ENCODE data around the gene PGLYRP1. TPM values are rescaled to one million over a fixed set of nuclear protein-coding genes. Genes with fewer than 3 reads are reported as not detected.

The PGLYRP1 gene
- total RNA-seq, 4 donors from 2014 or later: not detected

DNA sequence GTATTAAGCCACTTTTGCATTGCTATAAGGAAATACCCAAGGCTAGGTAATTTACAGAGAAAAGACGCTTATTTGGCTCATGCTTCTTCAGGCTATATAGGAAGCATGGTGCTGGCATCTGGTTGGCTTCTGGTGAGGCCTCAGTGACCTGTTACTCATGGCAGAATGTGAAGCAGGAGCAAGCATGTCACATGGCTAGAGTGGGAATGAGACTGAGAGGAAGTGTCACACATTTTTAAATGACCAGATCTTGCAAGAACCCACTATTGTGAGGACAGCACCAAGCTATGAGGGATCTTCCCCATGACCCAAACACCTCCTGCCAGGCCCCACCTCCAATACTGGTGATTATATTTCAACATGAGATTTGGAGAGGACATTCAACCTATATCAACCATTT lies 43.6 kb upstream of the PGLYRP1 start:
- Histone ChIP-seq H3K4me3 (no peak overlapping the region), H3K9me3 (no peaks in the 10 kb centered on the region), H3K27me3 (peaks cover 13% of the 10 kb centered on the region), H3K36me3 (no peaks in the 10 kb centered on the region), H3K4me1 (no peaks in the 10 kb centered on the region), H3K27ac (no peak overlapping the region)
- intact Hi-C loops (cut with DNase I; ENCODE audit: low total_unique reads) (no loop called here), in situ Hi-C loops (cut with MboI; ENCODE audit: low pct_ligation_motif_present in 1 of 4, low pct_unique_long_range_greater_than_20kb in 1 of 4, low sequenced_read_pairs in 3 of 4) (no loop called here)
- DNase-seq: no peak
- WGBS, 2 donors (ENCODE audit: low coverage in 1 of 2): 43 to 86% methylated on average over 1 of the region's 1 CpG
- TF ChIP-seq POLR2A (IDR thresholded peaks at IDR 0.05) (no peak), POLR2AphosphoS5 (IDR thresholded peaks at IDR 0.05) (no peak)

DNA sequence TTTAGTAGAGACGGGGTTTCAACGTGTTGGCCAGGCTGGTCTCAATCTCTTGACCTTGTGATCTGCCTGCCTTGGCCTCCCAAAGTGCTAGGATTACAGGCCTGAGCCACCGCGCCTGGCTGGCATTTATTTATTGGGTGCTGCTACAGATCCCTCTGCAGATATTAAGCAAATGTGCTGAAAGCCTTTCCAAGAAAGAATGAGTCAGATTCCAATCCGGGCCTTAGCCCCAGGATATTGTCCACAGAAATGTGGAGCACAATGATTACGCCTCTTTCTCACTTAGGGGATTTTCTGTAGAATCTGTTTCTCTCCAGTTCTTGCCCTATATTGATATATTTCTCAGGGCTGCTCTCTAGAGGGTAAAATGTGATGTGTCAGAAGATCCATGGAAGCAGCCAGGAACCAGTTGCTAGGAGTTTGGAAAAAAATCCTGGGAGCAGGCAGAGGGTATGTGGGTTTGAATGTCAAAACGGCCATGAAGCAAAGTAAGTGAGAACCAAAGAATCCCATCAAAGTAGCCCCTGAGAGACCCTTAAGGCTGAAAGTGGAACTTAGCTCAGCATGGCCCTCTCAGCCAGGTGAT lies 42.7 kb upstream of the PGLYRP1 start:
- Histone ChIP-seq H3K36me3 (no peaks in the 10 kb centered on the region), H3K4me1 (no peaks in the 10 kb centered on the region), H3K27ac (no peak overlapping the region), H3K27me3 (peaks cover 10% of the 10 kb centered on the region), H3K4me3 (no peak overlapping the region), H3K9me3 (no peaks in the 10 kb centered on the region)
- DNase-seq: no peak
- intact Hi-C loops (cut with DNase I; ENCODE audit: low total_unique reads): no loop called here
- 65 to 74% methylated on average over 2 to 7 of the region's 7 CpGs for WGBS, 2 donors (ENCODE audit: low coverage in 1 of 2)
- TF ChIP-seq, protein P1, sequence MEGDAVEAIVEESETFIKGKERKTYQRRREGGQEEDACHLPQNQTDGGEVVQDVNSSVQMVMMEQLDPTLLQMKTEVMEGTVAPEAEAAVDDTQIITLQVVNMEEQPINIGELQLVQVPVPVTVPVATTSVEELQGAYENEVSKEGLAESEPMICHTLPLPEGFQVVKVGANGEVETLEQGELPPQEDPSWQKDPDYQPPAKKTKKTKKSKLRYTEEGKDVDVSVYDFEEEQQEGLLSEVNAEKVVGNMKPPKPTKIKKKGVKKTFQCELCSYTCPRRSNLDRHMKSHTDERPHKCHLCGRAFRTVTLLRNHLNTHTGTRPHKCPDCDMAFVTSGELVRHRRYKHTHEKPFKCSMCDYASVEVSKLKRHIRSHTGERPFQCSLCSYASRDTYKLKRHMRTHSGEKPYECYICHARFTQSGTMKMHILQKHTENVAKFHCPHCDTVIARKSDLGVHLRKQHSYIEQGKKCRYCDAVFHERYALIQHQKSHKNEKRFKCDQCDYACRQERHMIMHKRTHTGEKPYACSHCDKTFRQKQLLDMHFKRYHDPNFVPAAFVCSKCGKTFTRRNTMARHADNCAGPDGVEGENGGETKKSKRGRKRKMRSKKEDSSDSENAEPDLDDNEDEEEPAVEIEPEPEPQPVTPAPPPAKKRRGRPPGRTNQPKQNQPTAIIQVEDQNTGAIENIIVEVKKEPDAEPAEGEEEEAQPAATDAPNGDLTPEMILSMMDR (IDR thresholded peaks at IDR 0.05): no peak
- no peak for TF ChIP-seq POLR2A (IDR thresholded peaks at IDR 0.05)
- TF ChIP-seq POLR2AphosphoS5 (IDR thresholded peaks at IDR 0.05): no peak
- TF ChIP-seq EP300 (IDR thresholded peaks at IDR 0.05; ENCODE audit: low read depth): no peak
- in situ Hi-C loops (cut with MboI; ENCODE audit: low pct_ligation_motif_present in 1 of 4, low pct_unique_long_range_greater_than_20kb in 1 of 4, low sequenced_read_pairs in 3 of 4): no loop called here

DNA sequence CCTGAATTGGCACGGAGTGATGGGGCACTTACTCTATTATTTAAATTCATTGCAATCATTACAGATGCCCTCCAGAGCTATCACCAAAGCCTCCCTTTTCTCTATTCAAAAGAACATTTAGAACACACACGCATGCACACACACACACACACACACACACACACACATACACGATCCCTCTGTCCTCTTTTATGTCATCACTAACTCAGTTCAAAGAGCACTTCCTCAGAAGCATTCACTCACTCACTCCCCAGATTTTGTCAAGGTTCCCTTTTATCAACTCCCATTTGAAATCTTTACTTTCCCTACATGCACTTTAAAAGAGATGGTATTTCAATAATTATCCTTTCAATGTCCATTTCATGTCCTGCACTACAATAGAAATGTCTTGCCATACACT lies 40.3 kb upstream of the PGLYRP1 start:
- no peak overlapping the region for H3K27ac ChIP-seq
- peaks cover 23% of the 10 kb centered on the region for H3K27me3 ChIP-seq
- TF ChIP-seq POLR2A (IDR thresholded peaks at IDR 0.05): no peak
- TF ChIP-seq, protein P1 (IDR thresholded peaks at IDR 0.05): no peak
- in situ Hi-C loops (cut with MboI; ENCODE audit: low pct_ligation_motif_present in 1 of 4, low pct_unique_long_range_greater_than_20kb in 1 of 4, low sequenced_read_pairs in 3 of 4): no loop called here
- no peak for DNase-seq
- WGBS, 2 donors (ENCODE audit: low coverage in 1 of 2): 72 to 73% methylated on average over 2 to 3 of the region's 3 CpGs
- peaks cover 0 to 5% of the 10 kb centered on the region in 2 donors for H3K9me3 ChIP-seq
- no peaks in the 10 kb centered on the region for H3K4me1 ChIP-seq
- intact Hi-C loops (cut with DNase I; ENCODE audit: low total_unique reads): no loop called here
- H3K36me3 ChIP-seq: no peaks in the 10 kb centered on the region
- H3K4me3 ChIP-seq: no peak overlapping the region

- DNase-seq: no peak
- peaks cover 42% of the 10 kb centered on the region for H3K27me3 ChIP-seq
- H3K9me3 ChIP-seq: peaks cover 0 to 5% of the 10 kb centered on the region in 2 donors
- H3K27ac ChIP-seq: no peak overlapping the region
- in situ Hi-C loops (cut with MboI; ENCODE audit: low pct_ligation_motif_present in 1 of 4, low pct_unique_long_range_greater_than_20kb in 1 of 4, low sequenced_read_pairs in 3 of 4) (no loop called here), intact Hi-C loops (cut with DNase I; ENCODE audit: low total_unique reads) (no loop called here)
- H3K36me3 ChIP-seq: no peaks in the 10 kb centered on the region
- H3K4me1 ChIP-seq: no peaks in the 10 kb centered on the region
- no peak for TF ChIP-seq POLR2AphosphoS5 (IDR thresholded peaks at IDR 0.05)
- TF ChIP-seq, protein P1 (IDR thresholded peaks at IDR 0.05): no peak
- no peak for TF ChIP-seq EP300 (IDR thresholded peaks at IDR 0.05; ENCODE audit: low read depth)
- no peak for TF ChIP-seq POLR2A (IDR thresholded peaks at IDR 0.05)
- no peak overlapping the region for H3K4me3 ChIP-seq
- WGBS, 2 donors (ENCODE audit: low coverage in 1 of 2): 93 to 100% methylated on average over 2 of the region's 2 CpGs
Observed at GRCh38 chr19:46060012-46060411, 37.2 kb upstream of the PGLYRP1 start.

DNA sequence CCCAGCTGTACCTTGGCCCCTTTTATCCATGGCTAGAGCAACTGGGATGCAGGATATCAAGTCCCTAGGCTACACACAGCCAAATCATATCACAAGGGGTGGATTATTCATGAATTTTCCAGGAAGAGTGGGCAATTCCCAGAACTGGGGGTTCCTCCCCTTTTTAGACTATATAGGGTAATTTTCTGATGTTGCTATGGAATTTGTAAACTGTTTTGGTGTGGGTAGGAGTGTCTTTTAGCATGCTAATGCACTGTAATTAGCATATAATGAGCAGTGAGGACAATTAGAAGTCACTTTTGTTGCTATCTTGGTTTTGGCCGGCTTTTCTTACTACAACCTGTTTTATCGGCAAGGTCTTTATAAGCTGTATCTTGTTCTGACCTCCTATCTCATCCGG lies 35.9 kb upstream of the PGLYRP1 start:
- Histone ChIP-seq H3K9me3 (peaks cover 0 to 5% of the 10 kb centered on the region in 2 donors), H3K27ac (no peak overlapping the region), H3K4me1 (no peaks in the 10 kb centered on the region), H3K27me3 (peaks cover 48% of the 10 kb centered on the region), H3K4me3 (no peak overlapping the region), H3K36me3 (no peaks in the 10 kb centered on the region)
- in situ Hi-C loops (cut with MboI; ENCODE audit: low pct_ligation_motif_present in 1 of 4, low pct_unique_long_range_greater_than_20kb in 1 of 4, low sequenced_read_pairs in 3 of 4): no loop called here
- intact Hi-C loops (cut with DNase I; ENCODE audit: low total_unique reads): no loop called here
- DNase-seq: no peak
- 95% methylated on average over 3 of the region's 3 CpGs for WGBS, 2 donors (ENCODE audit: low coverage in 1 of 2)
- TF ChIP-seq, protein P1 (IDR thresholded peaks at IDR 0.05): no peak

All from transverse colon (tissue), 4 donors.